ENCODE measurements around the gene TOP2A.
"Not testable (repeated sequence)": the region's sequence is repeated elsewhere in the genome, so short reads cannot be mapped to it uniquely, and the experiment has no call there.

Gene TOP2A

GRCh38 chr17:40431231-40431602 lies 13.5 kb upstream of the TOP2A start:
- DNase-seq, result no peak

- no peak for DNase-seq
Measured at GRCh38 chr17:40430272-40431230, 12.9 kb upstream of the TOP2A start.

GRCh38 chr17:40427002-40427491 lies 9.4 kb upstream of the TOP2A start:
- DNase-seq, result no peak

GRCh38 chr17:40425741-40426140 lies 8.0 kb upstream of the TOP2A start:
- no peak for DNase-seq

GRCh38 chr17:40422990-40423633 lies 5.4 kb upstream of the TOP2A start:
- no peak for DNase-seq

GRCh38 chr17:40419559-40420331 lies 2.0 kb upstream of the TOP2A start:
- DNase-seq, result no peak

GRCh38 chr17:40418428-40418706 lies 671 bp upstream of the TOP2A start:
- DNase-seq, result no peak

GRCh38 chr17:40417258-40417608 lies 463 bp downstream of the TOP2A start:
- no peak for DNase-seq

- DNase-seq, result no peak
Measured at GRCh38 chr17:40416671-40417070, 1.0 kb downstream of the TOP2A start.

GRCh38 chr17:40415390-40415789 lies 2.3 kb downstream of the TOP2A start:
- DNase-seq, result no peak

- DNase-seq, result not testable (repeated sequence)
Measured at GRCh38 chr17:40414312-40414711, 3.4 kb downstream of the TOP2A start.

- DNase-seq, result no peak
Measured at GRCh38 chr17:40412880-40413279, 4.8 kb downstream of the TOP2A start.

GRCh38 chr17:40411821-40412220 lies 5.9 kb downstream of the TOP2A start:
- no peak for DNase-seq

GRCh38 chr17:40410082-40410481 lies 7.6 kb downstream of the TOP2A start:
- no peak for DNase-seq

- not testable (repeated sequence) for DNase-seq
Measured at GRCh38 chr17:40409540-40409939, 8.2 kb downstream of the TOP2A start.

- no peak for DNase-seq
Measured at GRCh38 chr17:40407460-40407859, 10.2 kb downstream of the TOP2A start.

GRCh38 chr17:40404003-40404402 lies 13.7 kb downstream of the TOP2A start:
- no peak for DNase-seq

GRCh38 chr17:40402668-40403067 lies 15.0 kb downstream of the TOP2A start:
- DNase-seq, result no peak

GRCh38 chr17:40399185-40399584 lies 18.5 kb downstream of the TOP2A start:
- no peak for DNase-seq

- not testable (repeated sequence) for DNase-seq
Measured at GRCh38 chr17:40386555-40386954, 31.1 kb downstream of the TOP2A start.

- no peak for DNase-seq
Measured at GRCh38 chr17:40382251-40382650, 35.4 kb downstream of the TOP2A start.

GRCh38 chr17:40378966-40379365 lies 38.7 kb downstream of the TOP2A start:
- DNase-seq, result no peak

- no peak for DNase-seq
Measured at GRCh38 chr17:40377832-40378231, 39.9 kb downstream of the TOP2A start.

GRCh38 chr17:40376541-40376940 lies 41.2 kb downstream of the TOP2A start:
- DNase-seq, result not testable (repeated sequence)
